DLD1 (cell line): ENCODE results near the gene NR4A1.

Experiments
- in situ Hi-C: cut with HindIII; loops from 2 replicates; pipeline ENCODE4 v1.10.0; 2017; ENCODE audit warnings: low sequenced_read_pairs

Gene NR4A1

GRCh38 chr12:52056801-52057637, 5.8 kb downstream of the NR4A1 start:
- in situ Hi-C loops, result no loop called here

GRCh38 chr12:52057638-52058576, 6.7 kb downstream of the NR4A1 start:
- in situ Hi-C loops, result no loop called here

- in situ Hi-C loops, result no loop called here
These were observed 7.6 kb downstream of the NR4A1 start for GRCh38 chr12:52058631-52059361.

GRCh38 chr12:52059582-52060497, 8.6 kb downstream of the NR4A1 start:
- in situ Hi-C loops, result no loop called here

DNA sequence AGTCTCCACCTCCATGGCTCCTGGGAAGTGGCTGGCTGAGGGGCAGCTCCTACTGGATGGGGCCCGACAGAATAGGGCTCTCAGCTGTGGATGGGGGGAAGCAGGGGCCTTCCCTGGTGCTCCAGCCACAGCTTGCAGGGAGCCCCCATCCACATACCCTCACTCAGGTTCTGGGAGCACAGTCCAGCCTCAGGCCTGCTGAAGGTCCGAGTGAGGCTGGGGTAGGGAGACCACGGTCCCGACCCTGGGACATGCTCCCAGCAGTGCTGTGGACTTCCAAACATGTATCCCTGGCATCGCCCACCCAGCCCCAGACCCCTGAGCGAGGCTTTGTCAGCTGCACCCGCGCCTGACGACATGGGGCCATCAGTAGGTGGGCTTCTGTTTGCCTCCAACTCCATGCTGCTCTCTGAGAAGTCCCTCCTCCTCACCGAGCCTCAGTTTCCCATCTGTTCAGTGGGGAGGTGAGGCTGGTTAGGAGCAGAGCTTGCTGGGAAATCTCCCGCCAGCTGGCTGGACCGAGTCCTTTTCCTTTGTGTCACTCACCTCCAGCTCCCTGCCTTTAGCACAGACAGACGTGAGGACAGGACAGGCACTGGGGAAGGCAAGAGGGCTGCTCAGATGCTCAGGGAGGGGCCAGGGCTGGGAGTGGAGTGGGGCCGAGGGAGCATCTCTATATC, 9.4 kb downstream of the NR4A1 start:
- in situ Hi-C loops, result no loop called here

GRCh38 chr12:52061470-52062166, 10.4 kb downstream of the NR4A1 start:
- in situ Hi-C loops, result no loop called here

DNA sequence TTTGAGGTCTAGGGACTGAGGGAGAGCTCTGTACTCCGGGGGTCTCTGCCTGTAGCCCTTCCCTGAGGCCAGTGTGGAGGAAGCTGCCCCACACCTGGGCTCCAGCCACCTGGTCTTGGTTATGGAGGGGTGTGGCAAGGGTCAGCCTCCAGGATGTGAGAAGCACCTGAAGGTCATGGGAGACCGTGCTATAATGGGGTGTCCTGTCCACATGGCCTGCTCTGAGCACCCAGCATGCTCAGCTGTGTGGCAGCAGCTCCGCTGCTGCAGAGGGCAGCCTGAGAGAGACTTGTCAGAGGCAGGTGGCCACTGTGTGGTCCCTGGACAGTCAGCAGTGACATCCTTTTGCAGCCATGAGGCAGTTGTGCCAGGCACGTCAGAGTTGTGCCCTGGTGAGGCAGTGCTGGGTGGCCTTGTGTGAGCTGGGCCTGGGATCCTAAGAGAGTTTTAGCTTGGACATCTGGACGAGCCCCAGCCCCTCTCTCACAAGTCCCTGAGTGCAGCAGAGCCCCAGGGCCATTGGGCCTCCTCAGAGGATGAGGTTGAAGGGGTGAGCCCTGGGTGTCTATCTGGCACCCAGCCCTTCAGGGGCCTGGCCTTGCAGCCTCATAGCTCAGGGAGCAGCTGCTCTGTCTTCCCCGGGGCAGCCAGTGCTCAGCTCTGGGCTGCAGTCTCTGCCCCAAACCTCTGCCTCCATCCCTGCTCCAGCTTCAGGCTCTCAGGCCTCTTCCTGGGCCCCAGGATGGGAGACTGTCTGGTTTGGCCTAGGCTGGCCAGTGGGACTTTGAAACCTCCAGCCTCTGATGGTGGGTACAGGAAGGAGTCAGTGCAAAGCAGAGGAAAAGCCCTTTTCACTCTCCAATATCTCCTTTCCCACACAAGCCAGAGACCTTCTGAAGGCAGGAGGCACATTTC, 11.2 kb downstream of the NR4A1 start:
- in situ Hi-C loops, result no loop called here

GRCh38 chr12:52063082-52063924, 12.1 kb downstream of the NR4A1 start:
- in situ Hi-C loops, result no loop called here

DNA sequence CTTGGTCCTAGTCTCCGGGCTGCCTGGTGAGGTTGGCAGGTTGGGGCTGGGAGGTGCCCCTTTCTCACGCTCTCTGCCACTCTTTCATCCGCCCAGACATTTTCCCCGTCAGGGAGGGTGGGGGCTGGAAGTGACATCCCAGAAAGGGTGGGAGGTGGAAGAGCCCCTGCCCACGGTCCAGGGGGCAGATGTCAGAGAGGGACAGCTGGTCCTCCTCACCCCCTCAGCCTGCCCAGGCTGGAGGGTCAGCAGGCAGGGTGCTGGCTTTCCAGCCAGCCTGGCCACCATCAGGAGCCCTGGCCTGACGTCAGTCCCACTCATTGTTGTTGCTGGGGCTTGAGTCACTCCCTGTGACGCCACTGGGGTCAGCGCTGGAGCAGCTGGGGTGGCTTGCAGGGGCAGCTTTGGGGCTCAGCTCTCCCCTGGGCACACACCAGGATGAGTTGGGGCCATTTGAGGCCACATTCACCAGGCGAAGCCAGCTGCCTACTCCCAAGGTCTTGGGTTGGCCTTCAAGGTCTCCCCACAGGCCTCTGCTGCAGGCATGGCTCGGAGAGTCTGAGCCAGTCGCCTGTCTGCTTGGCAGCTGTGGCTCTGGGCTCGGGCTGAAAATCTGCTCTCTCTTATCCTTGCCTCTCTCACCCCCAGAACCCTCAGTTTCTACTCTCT, 12.9 kb downstream of the NR4A1 start:
- in situ Hi-C loops, result no loop called here

GRCh38 chr12:52066346-52067080, 15.3 kb downstream of the NR4A1 start:
- in situ Hi-C loops, result no loop called here

DNA sequence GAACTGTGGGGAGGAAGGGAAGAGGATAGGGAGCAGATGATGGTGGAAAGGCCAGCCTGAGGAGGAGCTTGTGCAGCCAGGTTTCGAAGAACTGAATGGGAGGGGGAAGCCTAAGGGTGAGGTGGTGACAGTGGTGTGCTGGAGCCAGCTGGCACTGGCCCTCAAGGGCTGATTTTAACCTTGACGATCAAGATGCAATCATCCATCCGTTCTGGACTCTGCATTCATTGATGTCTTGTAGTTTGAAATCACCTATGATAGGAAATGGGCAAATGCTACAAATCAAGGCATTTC, 15.8 kb downstream of the NR4A1 start:
- in situ Hi-C loops, result no loop called here

GRCh38 chr12:52069327-52070184, 18.3 kb downstream of the NR4A1 start, which contains the start of gene ATG101:
ATG101 (plus strand) TSS chr12:52069978; CDS start chr12:52073651, 3,673 bp downstream.
- in situ Hi-C loops, result no loop called here

DNA sequence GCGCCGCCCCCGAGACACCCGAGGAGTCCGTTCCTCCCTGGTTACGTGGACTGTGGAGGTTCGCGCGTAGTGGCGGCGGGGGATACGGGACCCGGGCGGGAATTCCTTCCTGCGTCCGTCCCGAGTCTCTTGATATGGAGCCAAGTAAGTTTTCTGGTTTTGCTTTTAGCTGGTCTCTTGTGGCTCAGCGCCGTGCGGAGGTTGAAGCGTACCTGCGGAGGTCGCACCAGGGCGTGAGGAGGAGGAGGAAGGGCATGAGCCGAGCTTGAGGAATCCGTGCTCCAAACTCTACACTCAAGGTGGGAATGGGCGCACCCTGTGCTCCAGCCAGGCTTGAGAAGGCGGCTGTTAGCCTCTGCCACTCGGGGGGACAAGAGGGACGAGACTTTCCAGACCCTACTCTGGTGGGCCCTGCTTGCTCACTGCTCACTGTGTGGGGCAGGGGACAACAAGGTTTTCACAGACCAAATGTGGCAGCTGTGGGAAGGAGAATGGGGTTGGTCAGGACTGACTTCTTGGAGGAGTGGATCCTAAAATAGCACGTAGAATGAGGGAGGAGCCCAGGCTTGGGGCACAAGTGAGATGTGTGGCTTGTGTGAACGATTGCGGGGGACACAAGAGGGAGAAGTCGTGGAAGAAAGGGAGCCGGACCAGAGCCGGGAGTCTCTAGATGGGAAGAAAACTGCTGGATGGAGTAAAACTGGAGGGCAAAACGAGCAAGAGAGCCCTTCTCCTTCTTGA, 19.1 kb downstream of the NR4A1 start:
- in situ Hi-C loops, result no loop called here
